Peyer's patch (tissue), 4 donors: ENCODE measurements around the gene TOMM5.

ENCODE experiments used
- POLR2A ChIP-seq, 2 donors: fragments of 450-650 bp; IDR thresholded peaks; one replicate each; pipeline ENCODE4 v1.5.1; 2017; ENCODE audit warnings: antibody characterized with exemption in 2 of 2, mild to moderate bottlenecking in 2 of 2, moderate library complexity in 2 of 2
- TF ChIP-seq, protein P1 (sequence below), 6 experiments: fragments of 450-650 bp in 4 of 6; fragments of 200-600 bp in 2 of 6; sonication (generic) in 1 of 6; IDR thresholded peaks; one replicate each; pipeline ENCODE4 v1.5.1; 2017 to 2019; ENCODE audit warnings: antibody characterized with exemption in 6 of 6, mild to moderate bottlenecking in 3 of 6, moderate library complexity in 1 of 6

DNA sequence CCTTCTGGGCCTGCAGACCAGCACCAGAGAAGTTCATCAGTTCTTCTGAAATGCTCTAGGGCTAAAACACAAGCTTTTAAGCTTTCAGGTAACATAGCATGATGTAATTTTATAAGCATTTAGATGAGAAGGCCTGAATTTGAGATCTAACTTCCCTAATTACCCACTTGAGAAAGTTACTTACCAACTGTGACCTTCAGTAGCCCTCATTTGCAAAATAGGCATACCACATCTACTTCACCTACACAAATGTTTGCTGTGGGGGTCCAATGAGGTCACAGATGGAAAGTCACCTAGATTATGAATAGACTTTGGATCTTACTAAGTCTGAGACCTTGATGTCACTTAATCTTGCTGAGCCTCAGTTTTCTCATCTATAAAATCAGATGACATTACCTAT lies 52.8 kb downstream of the TOMM5 start:
- TF ChIP-seq POLR2A (IDR thresholded peaks at IDR 0.05): no peak
- TF ChIP-seq, protein P1, sequence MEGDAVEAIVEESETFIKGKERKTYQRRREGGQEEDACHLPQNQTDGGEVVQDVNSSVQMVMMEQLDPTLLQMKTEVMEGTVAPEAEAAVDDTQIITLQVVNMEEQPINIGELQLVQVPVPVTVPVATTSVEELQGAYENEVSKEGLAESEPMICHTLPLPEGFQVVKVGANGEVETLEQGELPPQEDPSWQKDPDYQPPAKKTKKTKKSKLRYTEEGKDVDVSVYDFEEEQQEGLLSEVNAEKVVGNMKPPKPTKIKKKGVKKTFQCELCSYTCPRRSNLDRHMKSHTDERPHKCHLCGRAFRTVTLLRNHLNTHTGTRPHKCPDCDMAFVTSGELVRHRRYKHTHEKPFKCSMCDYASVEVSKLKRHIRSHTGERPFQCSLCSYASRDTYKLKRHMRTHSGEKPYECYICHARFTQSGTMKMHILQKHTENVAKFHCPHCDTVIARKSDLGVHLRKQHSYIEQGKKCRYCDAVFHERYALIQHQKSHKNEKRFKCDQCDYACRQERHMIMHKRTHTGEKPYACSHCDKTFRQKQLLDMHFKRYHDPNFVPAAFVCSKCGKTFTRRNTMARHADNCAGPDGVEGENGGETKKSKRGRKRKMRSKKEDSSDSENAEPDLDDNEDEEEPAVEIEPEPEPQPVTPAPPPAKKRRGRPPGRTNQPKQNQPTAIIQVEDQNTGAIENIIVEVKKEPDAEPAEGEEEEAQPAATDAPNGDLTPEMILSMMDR (IDR thresholded peaks at IDR 0.05): no peak
